Liver (tissue), 9 donors: ENCODE results near the gene SORCS2. TPM values are rescaled to one million over a fixed set of nuclear protein-coding genes. Genes with fewer than 3 reads are reported as not detected.

Experiments
- DNase-seq: peaks from one replicate; pipeline ENCODE4 v3.0.0-alpha.2; 2017; ENCODE audit warnings: low spot score
- H3K27ac ChIP-seq, 2 donors: one replicate each; pipeline ENCODE4 v1.7.0; 2013; ENCODE audit warnings: inconsistent platforms in 2 of 2, low read length in 2 of 2, control low read depth in 1 of 2, low read depth in 1 of 2, mild to moderate bottlenecking in 1 of 2
- H3K27me3 ChIP-seq, 4 donors: one replicate each; pipeline versions ENCODE4 v1.6.1 to v1.7.0; 2013; ENCODE audit warnings: low read length in 3 of 4, inconsistent platforms in 1 of 4, mild to moderate bottlenecking in 1 of 4, moderate library complexity in 1 of 4; ENCODE audit not compliant: control insufficient read depth in 4 of 4, insufficient read depth in 4 of 4
- H3K36me3 ChIP-seq, 4 donors: one replicate each; pipeline versions ENCODE4 v1.6.1 to v1.7.0; 2013; ENCODE audit warnings: low read length in 3 of 4, mild to moderate bottlenecking in 3 of 4, low read depth in 1 of 4, moderate library complexity in 1 of 4; ENCODE audit not compliant: control insufficient read depth in 4 of 4, insufficient read depth in 3 of 4
- H3K4me1 ChIP-seq, 4 donors: one replicate each; pipeline versions ENCODE4 v1.6.1 to v1.7.0; 2013; ENCODE audit warnings: low read length in 3 of 4, mild to moderate bottlenecking in 3 of 4, moderate library complexity in 1 of 4; ENCODE audit not compliant: control insufficient read depth in 4 of 4, insufficient read depth in 4 of 4
- H3K4me3 ChIP-seq, 3 donors: one replicate each; pipeline versions ENCODE4 v1.6.1 to v1.7.0; 2013; ENCODE audit warnings: low read length in 3 of 3, control low read depth in 1 of 3, low read depth in 1 of 3, mild to moderate bottlenecking in 1 of 3
- H3K9ac ChIP-seq, 2 donors: one replicate each; pipeline ENCODE4 v1.7.0; 2013; ENCODE audit warnings: low read length in 2 of 2, mild to moderate bottlenecking in 2 of 2, moderate library complexity in 2 of 2, control low read depth in 1 of 2, low read depth in 1 of 2
- H3K9me3 ChIP-seq, 4 donors: one replicate each; pipeline versions ENCODE4 v1.6.1 to v1.7.0; 2013; ENCODE audit warnings: low read length in 3 of 4; ENCODE audit not compliant: control insufficient read depth in 4 of 4
- ATF3 ChIP-seq: IDR thresholded peaks from 2 replicates; pipeline ENCODE4 v1.6.1; 2016; ENCODE audit warnings: antibody characterized with exemption
- EGR1 ChIP-seq, 2 donors: IDR thresholded peaks; 2 replicates each; pipeline ENCODE4 v1.6.1; 2016 to 2018; ENCODE audit warnings: antibody characterized with exemption in 2 of 2, low read depth in 2 of 2
- FOXA2 ChIP-seq: IDR thresholded peaks from 2 replicates; pipeline ENCODE4 v1.6.1; 2016; ENCODE audit warnings: antibody characterized with exemption
- HNF4A ChIP-seq, 2 donors: conservative IDR thresholded peaks; 2 replicates each; pipeline ENCODE4 v1.6.1; 2016; ENCODE audit warnings: antibody characterized with exemption in 2 of 2, mild to moderate bottlenecking in 2 of 2
- HNF4G ChIP-seq: IDR thresholded peaks from 2 replicates; pipeline ENCODE4 v1.6.1; 2016; ENCODE audit warnings: antibody characterized with exemption
- NR2F2 ChIP-seq: IDR thresholded peaks from 2 replicates; pipeline ENCODE4 v1.6.1; 2016; ENCODE audit warnings: antibody characterized with exemption
- RAD21 ChIP-seq, 2 donors: IDR thresholded peaks; 2 replicates each; pipeline ENCODE4 v1.6.1; 2016; ENCODE audit warnings: antibody characterized with exemption in 2 of 2, mild to moderate bottlenecking in 2 of 2
- REST ChIP-seq: IDR thresholded peaks from 2 replicates; pipeline ENCODE4 v1.6.1; 2016; ENCODE audit warnings: antibody characterized with exemption, mild to moderate bottlenecking
- RXRA ChIP-seq, 2 donors: IDR thresholded peaks; 2 replicates each; pipeline ENCODE4 v1.6.1; 2017 to 2018; ENCODE audit warnings: antibody characterized with exemption in 2 of 2, mild to moderate bottlenecking in 1 of 2
- SP1 ChIP-seq: IDR thresholded peaks from 2 replicates; pipeline ENCODE4 v1.6.1; 2018; ENCODE audit warnings: antibody characterized with exemption, mild to moderate bottlenecking
- TAF1 ChIP-seq: conservative IDR thresholded peaks from 2 replicates; pipeline ENCODE4 v1.6.1; 2016; ENCODE audit warnings: antibody characterized with exemption, mild to moderate bottlenecking
- YY1 ChIP-seq: IDR thresholded peaks from 2 replicates; pipeline ENCODE4 v1.6.1; 2016; ENCODE audit warnings: antibody characterized with exemption, mild to moderate bottlenecking
- ZBTB33 ChIP-seq: IDR thresholded peaks from 2 replicates; pipeline ENCODE4 v1.6.1; 2016; ENCODE audit warnings: antibody characterized with exemption
- WGBS: extraction: QIAGEN DNeasy Blood & Tissue Kit; methylation state at CpG from one replicate; pipeline ENCODE4 v1.1.7; 2013; 5-methylcytosine and 5-hydroxymethylcytosine counted together
- polyA plus RNA-seq, 2 donors: library from polyadenylated mRNA; stranded (reverse) in 1 of 2; unstranded in 1 of 2; fragments of 200-250 nt in 1 of 2; fragments of >200 nt in 1 of 2; fragmentation: Nextera tagmentation in 1 of 2; extraction: Ambion mirVana in 1 of 2; gene quantifications; one replicate each; pipeline versions ENCODE4 v1.2.1 to v1.2.3, GENCODE V29; 2013 to 2015
- total RNA-seq, 2 donors: library from RNA; depleted of rRNA; stranded (reverse); fragments of >200 nt; gene quantifications; one replicate each; pipeline ENCODE4 v1.2.3, GENCODE V29; 2014
- donor health status: healthy.
- donor health status: healthy.
- donor health status: healthy.
- donor health status: healthy.
- donor health status: healthy.

The SORCS2 gene
- total and polyA plus RNA-seq, 4 donors: 0.10 to 1.4 (median 0.92) TPM

GRCh38 chr4:7737752-7738457 is 545.6 kb downstream of the SORCS2 start:
- TF ChIP-seq SP1: no peak
- no peak for TF ChIP-seq NR2F2
- no peak for TF ChIP-seq RAD21 (IDR thresholded peaks at IDR 0.05)
- TF ChIP-seq HNF4G: no peak
- no peak for TF ChIP-seq ATF3
- no peak for TF ChIP-seq HNF4A (conservative IDR thresholded peaks at IDR 0.05)
- no peak for TF ChIP-seq REST
- no peak for TF ChIP-seq FOXA2
- no peak for TF ChIP-seq TAF1
- 96% methylated on average over 19 of the region's 19 CpGs for WGBS
- Histone ChIP-seq H3K9ac (no peak overlapping the region), H3K9me3 (peaks cover 0 to 4% (median 1%) of the 10 kb centered on the region in 4 donors), H3K36me3 (no peaks in the 10 kb centered on the region), H3K27me3 (no peaks in the 10 kb centered on the region), H3K4me1 (no peaks in the 10 kb centered on the region), H3K27ac (no peak overlapping the region), H3K4me3 (no peak overlapping the region)
- no peak for DNase-seq

- H3K9ac ChIP-seq: no peak overlapping the region
- no peaks in the 10 kb centered on the region for H3K4me1 ChIP-seq
- no peaks in the 10 kb centered on the region for H3K27me3 ChIP-seq
- TF ChIP-seq FOXA2: no peak
- H3K27ac ChIP-seq: no peak overlapping the region
- no peak overlapping the region for H3K4me3 ChIP-seq
- 96% methylated on average over 32 of the region's 32 CpGs for WGBS
- H3K36me3 ChIP-seq: no peaks in the 10 kb centered on the region
- H3K9me3 ChIP-seq: peaks cover 0 to 4% (median 1%) of the 10 kb centered on the region in 4 donors
- DNase-seq: no peak
Observed at GRCh38 chr4:7738458-7739076, 546.2 kb downstream of the SORCS2 start.

GRCh38 chr4:7739077-7739917 is 547.0 kb downstream of the SORCS2 start:
- Histone ChIP-seq H3K27ac (no peak overlapping the region), H3K9me3 (peaks cover 0 to 4% (median 1%) of the 10 kb centered on the region in 4 donors), H3K4me1 (no peaks in the 10 kb centered on the region), H3K36me3 (no peaks in the 10 kb centered on the region), H3K27me3 (no peaks in the 10 kb centered on the region), H3K4me3 (no peak overlapping the region), H3K9ac (no peak overlapping the region)
- TF ChIP-seq NR2F2 (no peak), FOXA2 (no peak), RXRA (IDR thresholded peaks at IDR 0.05) (no peak), ZBTB33 (no peak), EGR1 (IDR thresholded peaks at IDR 0.05; ENCODE audit: low read depth in 2 of 2) (no peak), YY1 (no peak), ATF3 (no peak), SP1 (no peak)
- WGBS: 94% methylated on average over 37 of the region's 37 CpGs
- no peak for DNase-seq
